Kidney (tissue), 14 donors: ENCODE data around the gene RTKN. TPM values are rescaled to one million over a fixed set of nuclear protein-coding genes. Genes with fewer than 3 reads are reported as not detected.

Experiments used
- DNase-seq, 5 donors: peaks; one replicate each; pipeline ENCODE4 v3.0.0-alpha.2; 2013 to 2020
- FAIRE-seq: peaks from 2 replicates; lab custom pipeline; 2012; peaks lifted over from hg19 to GRCh38; lab: Jason Lieb, UNC
- H3K27ac ChIP-seq, 2 donors: one replicate each; pipeline ENCODE4 v1.7.0; 2013; ENCODE audit warnings: low read depth in 2 of 2, low read length in 2 of 2, inconsistent platforms in 1 of 2
- H3K27me3 ChIP-seq: one replicate; pipeline ENCODE4 v1.7.1; 2013; ENCODE audit warnings: low read length, inconsistent platforms; ENCODE audit not compliant: control insufficient read depth, insufficient read depth
- H3K36me3 ChIP-seq, 3 donors: one replicate each; pipeline versions ENCODE4 v1.7.0 to v1.7.1; 2013; ENCODE audit warnings: low read length in 3 of 3, control low read depth in 1 of 3, inconsistent platforms in 1 of 3; ENCODE audit not compliant: insufficient read depth in 3 of 3, control insufficient read depth in 2 of 3
- H3K4me1 ChIP-seq, 3 donors: one replicate each; pipeline versions ENCODE4 v1.7.0 to v1.7.1; 2013; ENCODE audit warnings: low read length in 3 of 3, inconsistent platforms in 1 of 3, low read depth in 1 of 3; ENCODE audit not compliant: control insufficient read depth in 2 of 3, insufficient read depth in 2 of 3
- H3K4me3 ChIP-seq, 3 donors: one replicate each; pipeline versions ENCODE4 v1.7.0 to v1.8.1; 2013; ENCODE audit warnings: low read length in 3 of 3, control low read depth in 1 of 3, inconsistent platforms in 1 of 3
- H3K9ac ChIP-seq, 3 donors: one replicate each; pipeline versions ENCODE4 v1.7.0 to v1.7.1; 2013; ENCODE audit warnings: low read length in 3 of 3, control low read depth in 1 of 3, inconsistent platforms in 1 of 3
- H3K9me3 ChIP-seq, 3 donors: one replicate each; pipeline versions ENCODE4 v1.7.0 to v1.7.1; 2013; ENCODE audit warnings: low read length in 3 of 3, control low read depth in 1 of 3, inconsistent platforms in 1 of 3; ENCODE audit not compliant: control insufficient read depth in 2 of 3, insufficient read depth in 1 of 3
- CTCF ChIP-seq: IDR thresholded peaks from 3 replicates; pipeline ENCODE4 v1.5.1; 2012; ENCODE audit warnings: mild to moderate bottlenecking, moderate library complexity, borderline replicate concordance; ENCODE audit not compliant: insufficient read depth; ENCODE audit errors: extremely low read depth
- intact Hi-C: fragments of 100-400 bp; cut with DNase I; formaldehyde crosslinking; loops from one replicate; pipeline ENCODE4 v1.11.1; 2022
- polyA plus RNA-seq: library from polyadenylated mRNA; stranded (reverse); fragments of 350-450 nt; fragmentation: Illumina TruSeq; extraction: RNeasy Lipid Tissue Mini Kit (QIAGEN cat#74804); gene quantifications from one replicate; pipeline ENCODE4 v1.2.3, GENCODE V29; 2014; ENCODE audit warnings: low read depth, low replicate concordance; ENCODE audit not compliant: insufficient read depth
- total RNA-seq: library from RNA; stranded (reverse); fragmentation: NEBNext Ultra II Directional; extraction: Animal tissue kit (Norgen Biotek cat#: 25700); gene quantifications from one replicate; pipeline ENCODE4 v1.2.1, GENCODE V29; 2021
- donor health status: control.
- donor health status: control.
- donor health status: control.
- donor health status: control.
- donor health status: control.
- donor health status: DM: yes; HTN: yes; CAD: no.
- donor health status: Normal renal cell carcinoma (clear cell type).

The RTKN gene
- total and polyA plus RNA-seq, 2 donors from 2014 or later: 76.4 to 95.6 TPM

DNA sequence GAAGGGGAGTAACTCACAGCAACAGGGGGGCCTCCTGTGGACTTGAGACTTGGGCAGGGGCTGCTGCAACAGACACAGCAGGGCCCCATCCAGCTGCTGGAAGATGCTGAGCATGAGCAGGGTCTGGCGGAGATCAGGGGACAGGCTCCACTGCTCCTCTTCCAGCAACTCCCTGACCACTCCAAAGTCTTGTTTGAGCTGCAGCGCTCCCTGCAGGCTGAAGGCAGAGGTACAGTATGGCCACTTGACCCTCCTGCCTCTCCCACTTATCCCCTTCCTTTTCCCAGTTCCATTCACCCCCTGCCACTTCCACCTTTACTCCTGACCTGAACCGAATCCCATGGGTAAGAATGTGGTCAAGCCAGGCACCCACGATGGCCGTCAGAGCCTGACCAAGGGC is 33.2 kb upstream of the RTKN start:
- no peak overlapping the region for H3K4me3 ChIP-seq
- no peak overlapping the region for H3K27ac ChIP-seq
- peak in 1 of 5 donors; percentile 55 for DNase-seq
- TF ChIP-seq CTCF: no peak
- no peak for FAIRE-seq
- no peaks in the 10 kb centered on the region for H3K27me3 ChIP-seq
- H3K9me3 ChIP-seq: no peaks in the 10 kb centered on the region
- peaks cover 0 to 13% (median 13%) of the 10 kb centered on the region in 3 donors for H3K36me3 ChIP-seq
- H3K4me1 ChIP-seq: peaks cover 0 to 2% (median 0%) of the 10 kb centered on the region in 3 donors
- intact Hi-C loops: no loop called here
- no peak overlapping the region for H3K9ac ChIP-seq

- FAIRE-seq (no peak), DNase-seq (peak in 1 of 5 donors; percentile 64)
- no peak overlapping the region for H3K9ac ChIP-seq
- no peaks in the 10 kb centered on the region for H3K9me3 ChIP-seq
- H3K4me3 ChIP-seq: no peak overlapping the region
- H3K36me3 ChIP-seq: peaks cover 0 to 13% (median 13%) of the 10 kb centered on the region in 3 donors
- no peak for TF ChIP-seq CTCF
- H3K27me3 ChIP-seq: no peaks in the 10 kb centered on the region
- no peak overlapping the region for H3K27ac ChIP-seq
- intact Hi-C loops: no loop called here
- peaks cover 0 to 2% (median 0%) of the 10 kb centered on the region in 3 donors for H3K4me1 ChIP-seq
Measured at GRCh38 chr2:74474481-74474880, 32.7 kb upstream of the RTKN start.

- no peak for FAIRE-seq
- peaks cover 0 to 2% (median 0%) of the 10 kb centered on the region in 3 donors for H3K4me1 ChIP-seq
- peak overlapping the region; percentile 80 to 94 for H3K27ac ChIP-seq
- peak overlapping the region; percentile 78 to 97 (median 96) for H3K4me3 ChIP-seq
- no peaks in the 10 kb centered on the region for H3K9me3 ChIP-seq
- peak overlapping the region; percentile 62 to 98 (median 68) for H3K9ac ChIP-seq
- no peak for DNase-seq
- H3K36me3 ChIP-seq: peaks cover 0 to 13% (median 13%) of the 10 kb centered on the region in 3 donors
- intact Hi-C loops: no loop called here
- no peaks in the 10 kb centered on the region for H3K27me3 ChIP-seq
- no peak for TF ChIP-seq CTCF
Measured at GRCh38 chr2:74472945-74473258, 31.2 kb upstream of the RTKN start.
